Right lobe of liver (tissue), 4 donors: Measurements from ENCODE around the gene SLCO3A1.

Experiments used
- CTCF ChIP-seq, 4 donors: fragments of 200-600 bp in 3 of 4; fragments of 450-650 bp in 1 of 4; IDR thresholded peaks; one replicate each; pipeline versions ENCODE4 v1.5.1 to v1.8.0; 2016 to 2022; ENCODE audit warnings: antibody characterized with exemption in 4 of 4, mild to moderate bottlenecking in 2 of 4
- POLR2A ChIP-seq: fragments of 450-650 bp; IDR thresholded peaks from one replicate; pipeline ENCODE4 v1.6.1; 2017; ENCODE audit warnings: antibody characterized with exemption, mild to moderate bottlenecking
- donor health status: DM: no; HTN: no; CAD: no.
- donor health status: DM: no; HTN: no; CAD: no.
- donor health status: DM: no; HTN: yes; CAD: no.

DNA sequence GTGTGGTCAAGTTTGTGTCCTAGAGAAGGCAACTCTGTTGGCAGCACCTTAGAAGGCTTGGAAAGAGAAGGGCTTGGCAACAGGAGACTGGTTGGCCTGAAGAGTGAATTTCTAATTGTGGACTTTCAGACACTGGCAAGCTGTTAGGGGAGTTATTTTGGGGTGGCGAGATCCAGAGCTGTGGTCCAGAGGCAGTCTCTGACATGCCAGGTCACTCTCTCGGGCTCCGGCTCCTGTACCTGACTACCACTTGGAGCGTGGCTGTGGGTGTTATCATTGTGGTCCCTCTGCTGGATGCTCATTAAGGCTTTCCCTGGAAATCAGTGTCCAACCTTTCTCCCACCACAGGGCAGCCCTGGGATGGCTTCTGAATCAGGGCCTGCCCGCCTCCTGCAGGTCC is 209.0 kb downstream of the SLCO3A1 start:
- no peak for TF ChIP-seq CTCF (IDR thresholded peaks at IDR 0.05)
- no peak for TF ChIP-seq POLR2A
